ENCODE results near the gene COL2A1.

COL2A1 gene

GRCh38 chr12:48008950-48009349 is 4.7 kb upstream of the COL2A1 start (continued):
- TF ChIP-seq, protein P1, sequence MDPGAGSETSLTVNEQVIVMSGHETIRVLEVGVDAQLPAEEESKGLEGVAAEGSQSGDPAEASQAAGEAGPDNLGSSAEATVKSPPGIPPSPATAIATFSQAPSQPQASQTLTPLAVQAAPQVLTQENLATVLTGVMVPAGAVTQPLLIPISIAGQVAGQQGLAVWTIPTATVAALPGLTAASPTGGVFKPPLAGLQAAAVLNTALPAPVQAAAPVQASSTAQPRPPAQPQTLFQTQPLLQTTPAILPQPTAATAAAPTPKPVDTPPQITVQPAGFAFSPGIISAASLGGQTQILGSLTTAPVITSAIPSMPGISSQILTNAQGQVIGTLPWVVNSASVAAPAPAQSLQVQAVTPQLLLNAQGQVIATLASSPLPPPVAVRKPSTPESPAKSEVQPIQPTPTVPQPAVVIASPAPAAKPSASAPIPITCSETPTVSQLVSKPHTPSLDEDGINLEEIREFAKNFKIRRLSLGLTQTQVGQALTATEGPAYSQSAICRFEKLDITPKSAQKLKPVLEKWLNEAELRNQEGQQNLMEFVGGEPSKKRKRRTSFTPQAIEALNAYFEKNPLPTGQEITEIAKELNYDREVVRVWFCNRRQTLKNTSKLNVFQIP (CRISPR knock-in tag; IDR thresholded peaks at IDR 0.05; ENCODE audit: borderline replicate concordance, low read depth), result no peak
- TF ChIP-seq ZFP30 (CRISPR knock-in tag; IDR thresholded peaks at IDR 0.05) (no peak), ZNF565 (CRISPR knock-in tag; conservative IDR thresholded peaks at IDR 0.05; ENCODE audit: low read depth) (no peak), TOX (CRISPR knock-in tag; IDR thresholded peaks at IDR 0.05; ENCODE audit: borderline replicate concordance) (no peak), ESRRG (CRISPR knock-in tag; IDR thresholded peaks at IDR 0.05) (no peak)
- TF ChIP-seq, protein P2, sequence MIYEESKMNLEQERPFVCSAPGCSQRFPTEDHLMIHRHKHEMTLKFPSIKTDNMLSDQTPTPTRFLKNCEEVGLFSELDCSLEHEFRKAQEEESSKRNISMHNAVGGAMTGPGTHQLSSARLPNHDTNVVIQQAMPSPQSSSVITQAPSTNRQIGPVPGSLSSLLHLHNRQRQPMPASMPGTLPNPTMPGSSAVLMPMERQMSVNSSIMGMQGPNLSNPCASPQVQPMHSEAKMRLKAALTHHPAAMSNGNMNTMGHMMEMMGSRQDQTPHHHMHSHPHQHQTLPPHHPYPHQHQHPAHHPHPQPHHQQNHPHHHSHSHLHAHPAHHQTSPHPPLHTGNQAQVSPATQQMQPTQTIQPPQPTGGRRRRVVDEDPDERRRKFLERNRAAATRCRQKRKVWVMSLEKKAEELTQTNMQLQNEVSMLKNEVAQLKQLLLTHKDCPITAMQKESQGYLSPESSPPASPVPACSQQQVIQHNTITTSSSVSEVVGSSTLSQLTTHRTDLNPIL (CRISPR knock-in tag; IDR thresholded peaks at IDR 0.05; ENCODE audit: low read depth), result no peak
- TF ChIP-seq, protein P3, sequence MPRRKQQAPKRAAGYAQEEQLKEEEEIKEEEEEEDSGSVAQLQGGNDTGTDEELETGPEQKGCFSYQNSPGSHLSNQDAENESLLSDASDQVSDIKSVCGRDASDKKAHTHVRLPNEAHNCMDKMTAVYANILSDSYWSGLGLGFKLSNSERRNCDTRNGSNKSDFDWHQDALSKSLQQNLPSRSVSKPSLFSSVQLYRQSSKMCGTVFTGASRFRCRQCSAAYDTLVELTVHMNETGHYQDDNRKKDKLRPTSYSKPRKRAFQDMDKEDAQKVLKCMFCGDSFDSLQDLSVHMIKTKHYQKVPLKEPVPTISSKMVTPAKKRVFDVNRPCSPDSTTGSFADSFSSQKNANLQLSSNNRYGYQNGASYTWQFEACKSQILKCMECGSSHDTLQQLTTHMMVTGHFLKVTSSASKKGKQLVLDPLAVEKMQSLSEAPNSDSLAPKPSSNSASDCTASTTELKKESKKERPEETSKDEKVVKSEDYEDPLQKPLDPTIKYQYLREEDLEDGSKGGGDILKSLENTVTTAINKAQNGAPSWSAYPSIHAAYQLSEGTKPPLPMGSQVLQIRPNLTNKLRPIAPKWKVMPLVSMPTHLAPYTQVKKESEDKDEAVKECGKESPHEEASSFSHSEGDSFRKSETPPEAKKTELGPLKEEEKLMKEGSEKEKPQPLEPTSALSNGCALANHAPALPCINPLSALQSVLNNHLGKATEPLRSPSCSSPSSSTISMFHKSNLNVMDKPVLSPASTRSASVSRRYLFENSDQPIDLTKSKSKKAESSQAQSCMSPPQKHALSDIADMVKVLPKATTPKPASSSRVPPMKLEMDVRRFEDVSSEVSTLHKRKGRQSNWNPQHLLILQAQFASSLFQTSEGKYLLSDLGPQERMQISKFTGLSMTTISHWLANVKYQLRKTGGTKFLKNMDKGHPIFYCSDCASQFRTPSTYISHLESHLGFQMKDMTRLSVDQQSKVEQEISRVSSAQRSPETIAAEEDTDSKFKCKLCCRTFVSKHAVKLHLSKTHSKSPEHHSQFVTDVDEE (CRISPR knock-in tag; IDR thresholded peaks at IDR 0.05), result no peak

DNA sequence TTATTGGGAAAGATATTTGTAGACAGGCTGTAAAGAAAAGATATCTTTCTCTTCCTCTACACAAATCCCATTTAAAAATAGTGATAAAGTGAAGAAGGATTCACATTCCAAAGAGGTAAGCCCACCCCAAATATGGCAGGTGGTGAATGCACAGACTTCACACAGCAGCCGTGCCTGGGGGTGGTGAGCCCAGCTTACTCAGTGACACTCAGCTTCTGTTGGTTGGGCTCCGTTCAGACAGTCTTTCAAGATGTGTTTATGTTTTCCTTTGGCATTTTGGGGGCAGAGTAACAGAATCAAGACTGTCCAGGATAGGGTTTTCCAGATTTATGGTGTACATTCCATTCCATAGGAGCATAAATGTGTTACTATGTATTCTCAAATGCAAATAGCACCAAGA is 4.1 kb upstream of the COL2A1 start:
- TF ChIP-seq, protein P4, sequence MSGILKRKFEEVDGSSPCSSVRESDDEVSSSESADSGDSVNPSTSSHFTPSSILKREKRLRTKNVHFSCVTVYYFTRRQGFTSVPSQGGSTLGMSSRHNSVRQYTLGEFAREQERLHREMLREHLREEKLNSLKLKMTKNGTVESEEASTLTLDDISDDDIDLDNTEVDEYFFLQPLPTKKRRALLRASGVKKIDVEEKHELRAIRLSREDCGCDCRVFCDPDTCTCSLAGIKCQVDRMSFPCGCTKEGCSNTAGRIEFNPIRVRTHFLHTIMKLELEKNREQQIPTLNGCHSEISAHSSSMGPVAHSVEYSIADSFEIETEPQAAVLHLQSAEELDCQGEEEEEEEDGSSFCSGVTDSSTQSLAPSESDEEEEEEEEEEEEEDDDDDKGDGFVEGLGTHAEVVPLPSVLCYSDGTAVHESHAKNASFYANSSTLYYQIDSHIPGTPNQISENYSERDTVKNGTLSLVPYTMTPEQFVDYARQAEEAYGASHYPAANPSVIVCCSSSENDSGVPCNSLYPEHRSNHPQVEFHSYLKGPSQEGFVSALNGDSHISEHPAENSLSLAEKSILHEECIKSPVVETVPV (CRISPR knock-in tag; IDR thresholded peaks at IDR 0.05), result no peak
- TF ChIP-seq, protein P3 (CRISPR knock-in tag; IDR thresholded peaks at IDR 0.05), result no peak
- TF ChIP-seq ZNF70 (CRISPR knock-in tag; IDR thresholded peaks at IDR 0.05), result no peak
- TF ChIP-seq ESRRG (CRISPR knock-in tag; IDR thresholded peaks at IDR 0.05), result no peak
- TF ChIP-seq RARB (CRISPR knock-in tag; IDR thresholded peaks at IDR 0.05), result no peak
- TF ChIP-seq BACH2 (CRISPR knock-in tag; IDR thresholded peaks at IDR 0.05; ENCODE audit: borderline replicate concordance), result no peak
- TF ChIP-seq ZFP3 (CRISPR knock-in tag; IDR thresholded peaks at IDR 0.05), result no peak
- TF ChIP-seq, protein P2 (CRISPR knock-in tag; IDR thresholded peaks at IDR 0.05; ENCODE audit: low read depth), result no peak
- TF ChIP-seq TCF4 (CRISPR knock-in tag; IDR thresholded peaks at IDR 0.05; ENCODE audit: borderline replicate concordance), result no peak
- ATAC-seq, result no peak

GRCh38 chr12:48007206-48007605 is 2.9 kb upstream of the COL2A1 start:
- no peak for ATAC-seq
- TF ChIP-seq ISL1 (CRISPR knock-in tag; IDR thresholded peaks at IDR 0.05), result no peak

GRCh38 chr12:48005750-48006021 is 1.4 kb upstream of the COL2A1 start:
- no peak for ATAC-seq
- TF ChIP-seq TOX (CRISPR knock-in tag; IDR thresholded peaks at IDR 0.05; ENCODE audit: borderline replicate concordance) (no peak), ZFP3 (CRISPR knock-in tag; IDR thresholded peaks at IDR 0.05) (no peak), ZNF8 (CRISPR knock-in tag; IDR thresholded peaks at IDR 0.05) (no peak), ZFP30 (CRISPR knock-in tag; IDR thresholded peaks at IDR 0.05) (no peak), CSDC2 (CRISPR knock-in tag; IDR thresholded peaks at IDR 0.05) (no peak), BACH2 (CRISPR knock-in tag; IDR thresholded peaks at IDR 0.05; ENCODE audit: borderline replicate concordance) (no peak), ZC3H10 (CRISPR knock-in tag; IDR thresholded peaks at IDR 0.05) (no peak), ISL1 (CRISPR knock-in tag; IDR thresholded peaks at IDR 0.05) (no peak), ESRRG (CRISPR knock-in tag; IDR thresholded peaks at IDR 0.05) (no peak), ZNF70 (CRISPR knock-in tag; IDR thresholded peaks at IDR 0.05) (no peak), SNAI2 (CRISPR knock-in tag; IDR thresholded peaks at IDR 0.05) (no peak), TCF4 (CRISPR knock-in tag; IDR thresholded peaks at IDR 0.05; ENCODE audit: borderline replicate concordance) (no peak), ZNF565 (CRISPR knock-in tag; conservative IDR thresholded peaks at IDR 0.05; ENCODE audit: low read depth) (no peak)
- TF ChIP-seq, protein P1 (CRISPR knock-in tag; IDR thresholded peaks at IDR 0.05; ENCODE audit: borderline replicate concordance, low read depth), result no peak
- TF ChIP-seq, protein P3 (CRISPR knock-in tag; IDR thresholded peaks at IDR 0.05), result no peak
